Astrocyte of the hippocampus (primary cell): ENCODE data around the gene DLAT.
"Not testable (repeated sequence)": the region's sequence is repeated elsewhere in the genome, so short reads cannot be mapped to it uniquely, and the experiment has no call there.

Source experiments
- DNase-seq: peaks from one replicate; pipeline ENCODE4 v3.0.0; 2011; ENCODE audit warnings: low read depth, low spot score

The DLAT gene

GRCh38 chr11:112049777-112050176 is 24.6 kb downstream of the DLAT start:
- DNase-seq: no peak

DNA sequence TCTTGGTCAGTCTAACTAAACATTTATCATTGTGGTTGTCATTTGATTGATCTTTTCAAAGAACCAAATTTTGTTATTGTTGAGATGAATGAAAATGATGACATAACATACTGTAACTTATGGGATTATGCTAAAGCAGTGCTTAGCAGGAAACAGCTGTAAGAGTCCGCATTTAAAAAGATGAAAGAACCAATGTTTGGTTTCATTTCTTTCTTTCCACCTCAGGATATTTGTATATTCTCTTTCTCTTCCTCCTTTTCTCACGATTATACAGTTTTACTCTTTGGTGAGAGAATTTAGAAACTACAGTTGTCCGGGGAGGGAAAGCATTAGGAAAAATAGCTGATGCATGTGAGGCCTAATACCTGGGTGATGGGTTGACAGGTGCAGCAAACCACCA is 25.5 kb downstream of the DLAT start:
- DNase-seq: no peak

- DNase-seq: no peak
These were observed 26.6 kb downstream of the DLAT start for GRCh38 chr11:112051768-112052167.

- DNase-seq: peak; percentile 20
These were observed 32.0 kb downstream of the DLAT start for GRCh38 chr11:112057170-112057569.

DNA sequence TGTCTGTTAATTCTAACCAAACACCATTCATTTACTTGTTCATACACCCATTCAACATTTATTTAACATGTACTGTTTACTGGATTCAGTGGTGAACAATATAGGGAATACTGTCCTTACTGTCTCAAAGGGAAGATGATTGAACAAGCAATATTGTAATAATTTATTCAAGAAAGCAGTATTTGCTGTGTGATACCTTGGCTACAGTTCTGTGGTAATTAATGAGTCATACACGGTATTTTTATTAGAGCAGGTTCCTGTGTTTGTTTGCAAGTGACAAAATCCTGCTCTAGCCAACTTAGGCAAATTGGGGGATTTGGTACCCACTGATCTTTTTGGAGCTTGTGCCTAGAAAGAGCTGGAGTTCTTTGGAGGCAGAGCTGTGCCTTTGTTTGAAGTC is 32.9 kb downstream of the DLAT start:
- DNase-seq: peak; percentile 19

GRCh38 chr11:112062923-112063322 is 37.7 kb downstream of the DLAT start:
- DNase-seq: no peak

- DNase-seq: peak; percentile 90
These were observed 49.0 kb downstream of the DLAT start, which contains the start of the genes NKAPD1 and PIH1D2 for GRCh38 chr11:112073941-112074811. Gene NKAPD1, plus strand, starts transcription at chr11:112074299. Its CDS starts 1,276 bp downstream, at chr11:112075575. Gene PIH1D2, minus strand, starts transcription at chr11:112074017. Its CDS starts 843 bp downstream, at chr11:112073174.

DNA sequence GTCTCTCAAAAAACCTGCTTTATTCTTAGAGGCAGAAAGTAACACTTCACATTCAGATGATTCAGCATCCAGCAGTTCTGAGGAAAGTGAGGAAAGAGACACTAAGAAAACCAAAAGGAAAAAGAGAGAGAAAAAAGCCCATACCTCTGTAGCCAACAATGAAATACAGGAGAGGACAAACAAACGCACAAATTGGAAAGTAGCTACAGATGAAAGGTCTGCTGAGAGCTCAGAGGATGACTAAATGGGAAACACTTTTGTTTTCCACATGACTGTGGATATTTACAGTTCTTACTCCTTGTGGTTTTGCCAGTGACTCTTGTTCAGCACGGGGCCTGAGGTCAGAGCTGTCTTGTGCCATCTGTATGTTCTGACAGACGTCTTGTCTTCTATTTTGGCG is 57.5 kb downstream of the DLAT start:
- peak; percentile 76 for DNase-seq

DNA sequence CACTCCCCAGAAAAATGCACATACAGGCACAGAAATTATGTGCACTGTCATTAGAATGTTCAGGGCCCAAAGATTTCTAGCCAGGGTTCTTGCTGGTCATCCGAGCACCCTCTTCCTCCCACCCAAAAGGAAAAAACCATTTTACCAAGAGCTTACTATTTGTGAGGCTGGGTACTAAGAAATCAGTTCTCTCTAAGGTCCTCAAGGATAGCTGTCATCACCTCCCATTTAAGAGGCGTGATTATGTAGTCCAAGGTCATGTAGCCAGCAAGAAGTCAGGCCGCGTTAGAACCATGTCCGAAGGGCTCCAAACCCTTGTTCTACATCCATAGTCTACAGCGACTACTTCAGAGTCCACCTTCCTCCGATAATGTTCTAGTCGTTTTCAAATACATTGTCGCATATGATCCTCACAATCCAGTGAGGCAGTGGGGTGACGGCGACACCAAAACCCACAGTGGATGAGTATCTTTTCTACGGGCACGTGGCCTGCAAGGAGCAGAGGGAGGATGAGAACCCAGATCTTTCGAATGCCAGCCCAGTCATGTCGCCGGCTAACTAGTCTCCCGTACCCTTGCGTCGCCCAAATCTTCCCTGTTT is 60.7 kb downstream of the DLAT start:
- peak; percentile 54 for DNase-seq

- DNase-seq: peak; percentile 98
These were observed 61.4 kb downstream of the DLAT start, which contains the start of the genes SDHD and TIMM8B for GRCh38 chr11:112086422-112087191. Gene SDHD, plus strand, starts transcription at chr11:112086873. Its CDS starts 35 bp downstream, at chr11:112086908. Gene TIMM8B, minus strand, starts transcription at chr11:112086756. Its CDS starts 33 bp downstream, at chr11:112086723.

DNA sequence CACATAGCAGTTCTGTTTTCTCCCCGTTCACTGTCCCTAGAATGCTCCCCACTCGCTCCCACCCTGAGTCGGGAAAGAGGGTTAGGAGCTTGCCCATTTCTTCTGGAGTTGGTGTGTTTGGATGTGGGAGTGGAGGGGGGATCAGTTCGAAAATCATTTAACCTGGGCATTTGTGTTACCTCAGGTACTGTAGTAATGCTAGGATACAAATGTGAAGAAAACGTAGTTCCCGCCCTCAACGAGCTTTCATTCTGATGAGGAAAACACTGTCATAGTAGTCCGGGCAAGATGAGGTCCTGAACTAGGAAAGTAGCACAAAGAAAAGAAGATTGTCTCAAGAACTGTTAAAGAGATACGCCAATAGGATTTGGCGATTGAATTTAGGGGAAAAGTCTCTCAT is 62.0 kb downstream of the DLAT start:
- DNase-seq: no peak

- not testable (repeated sequence) for DNase-seq
These were observed 70.1 kb downstream of the DLAT start for GRCh38 chr11:112095302-112095701.

GRCh38 chr11:112096194-112096593 is 71.0 kb downstream of the DLAT start:
- no peak for DNase-seq

DNA sequence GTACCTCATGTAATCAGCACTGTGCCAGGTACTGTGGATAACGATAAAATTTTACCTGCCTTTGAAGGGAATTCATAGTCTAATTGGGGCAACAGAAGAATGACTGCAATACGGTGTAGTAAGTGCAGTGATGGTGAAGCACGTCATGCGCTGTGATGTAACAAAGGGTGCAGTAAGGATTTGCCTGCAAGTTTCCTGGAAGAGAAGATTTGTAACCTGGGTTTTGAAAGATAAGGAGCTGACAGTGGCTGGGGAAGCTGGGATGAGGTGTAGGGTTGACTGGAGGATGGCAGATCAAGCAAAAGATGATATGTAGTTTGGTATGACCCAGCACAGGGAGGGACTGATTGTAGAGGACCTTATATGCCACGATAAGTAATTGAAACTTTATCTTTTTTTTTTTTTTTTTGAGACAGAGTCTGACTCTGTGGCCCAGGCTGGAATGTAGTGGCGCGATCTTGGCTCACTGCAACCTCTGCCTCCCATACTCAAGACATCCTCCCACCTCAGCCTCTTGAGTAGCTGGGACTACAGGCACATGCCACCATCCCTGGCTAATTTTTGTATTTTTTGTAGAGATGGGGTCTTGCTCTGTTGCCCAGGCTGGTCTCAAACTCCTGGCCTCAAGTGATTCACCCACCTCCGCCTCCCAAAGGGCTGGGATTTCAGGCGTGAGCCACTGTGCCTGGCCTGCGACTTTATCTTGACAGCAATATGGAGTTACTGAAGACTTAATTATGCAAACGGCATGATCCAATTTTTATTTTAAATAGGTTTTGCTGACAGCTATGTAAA is 72.7 kb downstream of the DLAT start:
- DNase-seq: no peak

DNA sequence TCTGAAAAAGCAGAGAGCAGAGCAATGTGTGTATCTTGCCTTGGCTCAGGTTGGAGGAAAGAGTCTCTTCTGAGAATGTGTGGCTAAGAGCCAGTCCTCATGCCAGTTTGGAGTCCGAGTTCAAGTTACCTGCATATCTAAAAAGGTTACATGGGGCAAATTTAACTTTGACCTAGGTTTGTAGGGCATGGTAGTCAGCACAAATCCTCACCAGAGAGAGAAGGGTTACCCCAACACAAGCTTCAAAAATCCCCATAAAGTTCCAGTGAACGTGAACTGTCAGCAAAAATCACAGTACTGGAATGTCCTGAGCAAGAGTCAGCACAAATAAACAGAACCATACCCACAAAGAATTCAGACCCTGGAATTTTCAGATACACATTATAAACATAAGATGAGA is 75.3 kb downstream of the DLAT start:
- peak; percentile 48 for DNase-seq

- no peak for DNase-seq
These were observed 78.2 kb downstream of the DLAT start for GRCh38 chr11:112103446-112103845.

GRCh38 chr11:112106070-112106469 is 80.9 kb downstream of the DLAT start:
- DNase-seq: no peak
